Retina (tissue), 1 donor: Measurements from ENCODE around the gene STAG1.
"Not testable (repeated sequence)": the region's sequence is repeated elsewhere in the genome, so short reads cannot be mapped to it uniquely, and the experiment has no call there.

Experiments
- DNase-seq: peaks from one replicate; pipeline ENCODE4 v3.0.0-alpha.2; 2016

The STAG1 gene

GRCh38 chr3:136576279-136577009 lies 175.7 kb downstream of the STAG1 start:
- DNase-seq, result no peak

DNA sequence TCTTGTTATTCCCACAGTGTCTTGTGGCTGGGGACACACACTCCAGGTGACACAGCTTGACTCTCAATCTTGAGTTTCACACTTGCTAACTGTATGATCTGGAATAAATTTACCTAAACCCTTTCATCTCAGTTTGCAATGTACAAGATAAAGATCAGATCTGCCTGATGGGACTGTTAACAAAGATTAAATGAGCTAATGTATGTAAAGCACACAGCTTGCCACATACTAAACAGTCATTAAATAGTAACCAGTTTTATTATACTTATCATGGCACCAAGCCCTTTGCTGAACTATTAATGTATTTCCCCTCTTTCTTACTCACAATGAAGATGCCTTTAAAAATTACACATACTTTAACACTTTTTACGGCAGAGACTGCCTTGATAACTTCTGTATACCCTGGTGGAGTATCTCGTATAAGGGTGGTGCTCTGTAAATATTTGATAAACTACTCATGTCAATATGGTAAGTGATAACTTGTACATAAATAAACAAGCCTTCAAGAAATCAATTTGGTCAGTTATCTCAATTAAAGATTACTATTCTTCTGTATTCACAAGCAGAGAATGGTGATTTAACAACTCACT lies 184.5 kb downstream of the STAG1 start:
- DNase-seq, result no peak

- not testable (repeated sequence) for DNase-seq
Measured at GRCh38 chr3:136564962-136565361, 187.2 kb downstream of the STAG1 start.

GRCh38 chr3:136562026-136562425 lies 190.2 kb downstream of the STAG1 start:
- DNase-seq, result no peak

GRCh38 chr3:136559896-136560295 lies 192.3 kb downstream of the STAG1 start:
- no peak for DNase-seq

DNA sequence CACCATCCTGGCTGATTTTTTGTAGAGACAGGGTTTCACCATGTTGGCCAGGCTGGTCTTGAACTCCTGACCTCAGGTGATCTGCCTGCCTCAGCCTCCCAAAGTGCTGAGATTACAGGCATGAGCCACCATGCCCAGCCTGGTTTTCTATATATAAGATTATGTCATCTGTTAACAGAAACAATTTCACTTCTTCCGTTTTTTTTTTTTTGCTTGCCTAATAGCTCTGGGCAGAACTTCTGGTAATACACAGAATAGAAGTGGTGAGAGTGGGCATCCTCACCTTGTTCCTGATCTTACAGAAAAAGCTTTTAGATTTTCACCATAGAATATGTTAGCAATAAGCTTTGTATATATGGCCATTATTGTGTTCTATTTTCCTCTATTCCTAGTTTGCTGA lies 202.7 kb downstream of the STAG1 start:
- DNase-seq, result not testable (repeated sequence)

DNA sequence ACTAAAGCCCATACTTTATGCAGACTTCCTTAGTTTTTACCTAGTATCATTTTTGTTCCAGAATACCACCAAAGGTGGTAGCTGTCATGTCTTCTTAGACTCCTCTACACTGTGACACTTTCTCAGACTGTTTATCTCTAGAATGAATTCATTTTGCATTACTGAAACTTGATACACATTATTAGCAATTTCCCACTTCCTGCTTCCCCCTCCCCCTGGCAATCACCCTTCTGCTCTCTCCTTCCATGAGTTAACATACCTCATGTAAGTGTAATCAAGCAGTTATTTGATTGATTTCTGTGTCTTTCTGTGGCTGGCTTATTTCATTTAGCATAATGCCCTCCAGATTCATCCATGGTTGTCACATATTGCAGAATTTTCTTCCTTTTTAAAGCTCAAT lies 204.9 kb downstream of the STAG1 start:
- DNase-seq, result no peak

GRCh38 chr3:136546720-136547119 lies 205.5 kb downstream of the STAG1 start:
- no peak for DNase-seq

DNA sequence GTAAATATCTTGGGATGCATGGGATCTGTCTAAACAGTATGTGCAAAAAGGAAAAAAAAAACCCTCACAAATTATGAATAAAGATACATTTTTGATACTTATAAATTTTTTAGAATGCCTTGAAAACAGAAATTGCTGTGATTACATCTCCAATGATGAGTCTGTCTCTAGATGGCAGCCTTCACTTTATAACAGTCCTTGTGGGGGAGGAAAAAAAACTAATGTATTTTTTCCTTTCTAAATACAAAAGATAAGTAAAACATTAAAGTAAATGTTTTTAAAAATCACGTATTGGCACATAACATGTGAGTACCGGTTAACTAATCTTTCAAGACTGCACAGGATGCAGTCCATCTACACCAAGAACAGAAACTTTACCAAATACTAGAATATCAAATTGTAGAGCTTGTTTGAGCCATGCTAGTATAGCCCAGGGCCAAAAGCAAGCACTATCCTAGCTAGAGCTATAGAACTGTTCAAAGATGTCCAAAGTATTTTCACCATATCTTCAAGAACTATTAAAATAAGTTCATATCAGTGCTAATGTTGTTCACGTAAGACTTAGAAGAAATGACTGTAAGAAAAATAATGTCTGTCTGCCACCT lies 206.4 kb downstream of the STAG1 start:
- no peak for DNase-seq

GRCh38 chr3:136544532-136544931 lies 207.6 kb downstream of the STAG1 start:
- DNase-seq, result no peak

DNA sequence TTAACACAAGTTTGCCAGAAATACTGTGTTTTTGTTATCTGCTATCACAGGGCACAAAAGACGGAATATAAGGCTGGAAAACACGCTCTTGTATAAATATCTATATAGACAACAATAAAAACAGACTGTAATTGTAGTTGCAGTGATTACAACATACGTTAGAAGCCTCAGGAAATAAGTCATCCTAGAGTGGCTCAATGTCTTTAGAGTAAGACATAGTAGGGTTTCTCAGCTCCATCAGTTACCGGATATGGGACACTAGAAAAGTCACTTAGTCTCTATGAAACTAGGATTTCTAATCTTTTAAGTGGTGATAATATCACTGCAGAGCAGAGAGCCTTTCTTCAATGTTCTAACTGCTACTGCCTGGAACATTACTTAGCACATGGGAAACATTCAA lies 208.8 kb downstream of the STAG1 start:
- DNase-seq, result no peak

GRCh38 chr3:136535906-136536305 lies 216.3 kb downstream of the STAG1 start:
- DNase-seq, result no peak

- DNase-seq, result no peak
Measured at GRCh38 chr3:136532766-136533165, 219.4 kb downstream of the STAG1 start.

DNA sequence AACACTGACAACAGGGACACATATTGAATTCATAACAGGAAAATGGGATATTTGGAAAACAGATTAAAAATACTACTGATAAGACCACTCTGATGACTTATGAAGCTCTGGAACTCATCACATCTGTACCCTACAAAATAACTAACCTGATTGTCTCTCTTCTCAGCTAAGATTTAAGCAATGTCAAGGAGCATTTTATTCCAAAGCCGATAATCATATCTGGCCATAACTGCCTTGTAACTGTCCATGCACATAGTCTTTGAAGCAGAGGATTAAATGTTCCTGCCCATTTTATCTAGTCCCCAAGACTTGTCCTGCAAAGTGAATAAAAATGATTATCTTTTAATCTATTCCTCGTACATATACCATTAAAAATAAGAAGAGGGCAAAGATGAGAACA lies 234.1 kb downstream of the STAG1 start:
- no peak for DNase-seq

GRCh38 chr3:136516656-136517055 lies 235.5 kb downstream of the STAG1 start:
- DNase-seq, result peak; percentile 16

GRCh38 chr3:136516095-136516494 lies 236.1 kb downstream of the STAG1 start:
- DNase-seq, result peak; percentile 11

DNA sequence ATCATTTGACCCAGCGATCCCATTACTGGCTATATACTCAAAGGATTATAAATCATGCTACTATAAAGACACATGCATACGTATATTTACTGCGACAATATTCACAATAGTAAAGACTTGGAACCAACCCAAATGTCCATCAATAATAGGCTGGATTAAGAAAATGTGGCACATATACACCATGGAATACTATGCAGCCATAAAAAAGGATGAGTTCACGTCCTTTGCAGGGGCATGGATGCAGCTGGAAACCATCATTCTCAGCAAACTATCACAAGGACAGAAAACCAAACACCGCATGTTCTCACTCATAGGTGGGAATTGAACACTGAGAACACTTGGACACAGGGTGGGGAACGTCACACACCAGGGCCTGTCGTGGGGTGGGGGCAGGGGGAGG lies 237.6 kb downstream of the STAG1 start:
- DNase-seq, result not testable (repeated sequence)

- DNase-seq, result no peak
Measured at GRCh38 chr3:136513367-136513766, 238.8 kb downstream of the STAG1 start.

DNA sequence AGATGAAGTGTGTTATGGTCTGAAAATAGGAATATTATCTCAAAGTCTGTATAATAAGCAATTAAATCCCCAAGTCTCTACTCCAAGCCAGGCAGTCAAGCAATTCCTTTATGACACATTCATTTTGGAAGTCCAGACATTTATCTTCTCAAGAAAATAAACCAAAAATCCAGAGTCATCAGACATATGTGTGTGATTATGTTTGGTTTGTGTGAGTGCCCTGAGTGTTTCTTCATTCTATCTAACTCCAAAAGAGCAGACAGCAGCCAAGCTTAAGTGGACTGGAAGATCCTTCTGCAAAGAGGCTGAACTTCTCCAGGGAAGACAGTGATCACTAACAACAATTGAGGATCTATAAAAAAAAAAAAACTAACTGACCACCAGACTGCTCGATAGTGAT lies 239.8 kb downstream of the STAG1 start:
- DNase-seq, result no peak

DNA sequence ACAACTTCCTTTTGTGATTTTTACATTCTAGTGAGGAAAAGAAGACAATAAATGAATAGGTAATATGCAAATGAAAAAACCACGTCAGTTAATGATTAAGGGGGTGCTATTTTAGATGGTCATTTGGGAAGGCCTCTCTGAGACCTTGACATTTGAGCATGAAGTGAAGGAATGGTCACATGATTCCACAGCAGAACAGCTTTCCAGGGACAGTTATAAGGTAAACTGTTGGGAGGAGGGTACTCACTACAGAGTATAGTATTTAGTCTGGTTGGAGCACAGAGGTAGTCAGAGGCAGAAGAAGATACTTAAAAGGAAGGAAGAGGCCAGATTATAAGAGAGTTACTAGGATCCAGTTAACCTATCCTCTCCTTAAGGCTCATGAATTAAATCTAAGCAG lies 246.5 kb downstream of the STAG1 start:
- no peak for DNase-seq

DNA sequence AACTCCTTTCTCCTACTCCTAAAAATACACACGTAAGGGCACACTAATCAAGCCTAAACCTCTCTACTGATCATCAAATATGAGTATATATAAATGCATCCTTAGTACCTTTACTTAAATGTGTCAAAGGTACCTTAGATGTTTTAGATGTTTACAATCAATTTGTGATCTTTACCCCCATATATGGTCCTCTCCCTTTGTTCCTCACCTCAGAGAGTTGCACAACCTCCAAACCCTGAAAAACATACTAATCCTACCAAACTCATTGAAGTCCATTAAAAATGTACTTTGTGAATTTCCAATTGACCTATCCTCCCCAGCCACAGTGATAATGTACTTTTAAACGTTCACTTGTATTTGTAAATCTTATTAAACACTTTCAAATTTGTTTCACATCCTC lies 249.1 kb downstream of the STAG1 start:
- no peak for DNase-seq

GRCh38 chr3:136498919-136499447 lies 253.2 kb downstream of the STAG1 start:
- DNase-seq, result no peak

DNA sequence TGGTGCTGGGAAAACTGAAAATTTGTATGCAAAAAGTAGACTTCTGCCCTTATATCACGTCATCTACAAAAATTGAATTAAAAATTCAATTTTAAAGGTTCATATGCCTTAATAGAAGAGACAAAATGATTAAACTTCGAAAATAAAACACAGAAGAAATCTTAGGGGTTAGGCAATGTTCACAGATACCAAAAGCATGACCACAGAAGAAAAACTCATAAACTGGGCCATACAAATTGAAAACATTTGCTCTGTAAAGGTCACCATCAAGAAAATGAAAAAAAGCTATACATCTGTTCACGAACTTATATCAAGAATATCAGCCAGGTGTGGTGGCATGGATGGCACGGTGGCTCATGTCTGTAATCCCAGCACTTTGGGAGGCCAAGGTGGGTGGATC lies 257.0 kb downstream of the STAG1 start:
- no peak for DNase-seq
